GM21529 (cell line): ENCODE results near the gene TSC2.
"Not testable (repeated sequence)": the region's sequence is repeated elsewhere in the genome, so short reads cannot be mapped to it uniquely, and the experiment has no call there.

Experiments
- ATAC-seq: cut with Tn5 transposase; IDR thresholded peaks from one replicate; pipeline ENCODE4 v1.9.1; 2021; ENCODE audit not compliant: unreplicated experiment

TSC2 gene

DNA sequence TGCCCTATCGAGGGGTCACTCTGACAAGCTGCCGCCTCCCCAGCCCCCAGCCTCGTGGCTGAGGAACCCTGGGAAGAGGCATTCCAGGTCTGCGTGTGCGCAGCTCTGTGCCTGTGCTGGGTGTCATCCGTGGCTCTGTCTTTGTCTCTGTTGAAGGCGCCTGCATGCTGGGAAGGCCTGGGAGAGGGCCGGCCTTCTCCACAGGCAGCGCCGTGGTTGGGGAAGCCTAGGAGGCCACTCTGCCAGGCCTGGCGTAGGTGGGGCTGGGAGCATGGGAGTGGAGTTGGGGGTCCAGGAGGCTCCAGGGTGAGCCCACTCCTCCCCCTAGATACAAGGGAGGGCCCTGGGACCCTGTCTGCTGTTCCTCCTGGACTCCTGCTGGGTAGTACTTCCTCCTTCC is 17.7 kb upstream of the TSC2 start:
- ATAC-seq: no peak

DNA sequence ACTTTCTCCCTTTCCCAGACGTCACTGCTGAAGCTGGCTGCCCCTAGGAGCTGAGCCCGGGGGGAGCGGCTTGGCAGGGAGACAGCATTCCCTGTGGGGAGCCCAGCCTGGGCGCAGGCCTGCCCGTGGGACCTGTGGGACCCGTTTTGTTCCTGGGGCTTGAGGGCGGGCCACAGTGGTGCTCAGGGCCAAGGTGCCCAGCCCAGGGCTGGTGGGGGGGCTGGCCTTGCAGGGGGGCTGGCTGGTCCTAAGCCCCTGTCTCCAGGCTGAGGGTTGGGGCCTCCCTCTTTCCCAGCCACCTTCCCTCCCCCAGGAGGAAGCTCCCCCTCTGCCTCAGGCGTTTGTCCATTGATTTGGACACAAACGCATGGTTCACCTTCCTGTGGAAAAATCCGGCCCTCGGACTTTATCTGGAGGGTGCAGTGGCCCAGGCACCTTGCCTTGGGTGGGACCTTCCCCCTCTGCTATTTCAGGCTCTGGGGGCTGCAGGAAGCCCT is 16.7 kb upstream of the TSC2 start:
- no peak for ATAC-seq

DNA sequence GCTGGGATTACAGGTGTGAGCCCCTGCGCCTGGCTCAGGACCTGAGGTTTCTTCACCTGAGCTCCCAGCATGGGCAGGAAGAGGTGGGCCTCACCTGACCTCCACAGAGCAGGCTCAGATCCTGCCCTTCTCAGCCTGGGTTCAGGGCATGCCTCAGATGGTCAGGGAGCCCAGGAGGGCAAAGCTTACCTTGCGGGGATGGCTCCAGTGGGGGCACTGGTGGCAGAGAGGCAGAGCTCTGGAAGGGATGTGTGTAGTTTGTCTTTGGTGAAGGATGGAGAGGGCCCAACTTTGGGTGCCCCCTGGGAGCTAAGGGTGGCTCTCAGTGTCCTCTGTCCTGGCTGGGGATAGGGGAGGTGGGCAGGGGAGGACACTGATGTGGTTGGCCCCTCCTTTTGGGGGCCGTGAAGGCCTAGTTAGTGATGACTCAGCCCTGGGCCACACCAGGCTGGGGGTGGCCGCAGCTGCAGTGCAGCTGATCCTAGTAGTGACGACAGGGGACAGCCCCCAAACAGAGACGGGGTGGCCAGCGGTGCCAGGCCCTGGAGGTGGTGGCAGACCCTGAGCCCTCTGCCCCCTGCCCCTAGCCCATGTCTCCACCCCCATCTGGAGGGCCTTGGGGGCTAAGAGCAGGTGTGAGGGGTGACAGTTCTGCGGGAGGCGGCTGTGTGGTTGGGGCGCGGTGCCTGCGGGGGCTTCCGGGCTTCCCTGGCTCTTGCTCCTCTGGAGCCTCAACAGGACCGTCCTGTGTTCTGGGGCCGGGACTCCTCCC is 15.3 kb upstream of the TSC2 start:
- ATAC-seq: no peak

DNA sequence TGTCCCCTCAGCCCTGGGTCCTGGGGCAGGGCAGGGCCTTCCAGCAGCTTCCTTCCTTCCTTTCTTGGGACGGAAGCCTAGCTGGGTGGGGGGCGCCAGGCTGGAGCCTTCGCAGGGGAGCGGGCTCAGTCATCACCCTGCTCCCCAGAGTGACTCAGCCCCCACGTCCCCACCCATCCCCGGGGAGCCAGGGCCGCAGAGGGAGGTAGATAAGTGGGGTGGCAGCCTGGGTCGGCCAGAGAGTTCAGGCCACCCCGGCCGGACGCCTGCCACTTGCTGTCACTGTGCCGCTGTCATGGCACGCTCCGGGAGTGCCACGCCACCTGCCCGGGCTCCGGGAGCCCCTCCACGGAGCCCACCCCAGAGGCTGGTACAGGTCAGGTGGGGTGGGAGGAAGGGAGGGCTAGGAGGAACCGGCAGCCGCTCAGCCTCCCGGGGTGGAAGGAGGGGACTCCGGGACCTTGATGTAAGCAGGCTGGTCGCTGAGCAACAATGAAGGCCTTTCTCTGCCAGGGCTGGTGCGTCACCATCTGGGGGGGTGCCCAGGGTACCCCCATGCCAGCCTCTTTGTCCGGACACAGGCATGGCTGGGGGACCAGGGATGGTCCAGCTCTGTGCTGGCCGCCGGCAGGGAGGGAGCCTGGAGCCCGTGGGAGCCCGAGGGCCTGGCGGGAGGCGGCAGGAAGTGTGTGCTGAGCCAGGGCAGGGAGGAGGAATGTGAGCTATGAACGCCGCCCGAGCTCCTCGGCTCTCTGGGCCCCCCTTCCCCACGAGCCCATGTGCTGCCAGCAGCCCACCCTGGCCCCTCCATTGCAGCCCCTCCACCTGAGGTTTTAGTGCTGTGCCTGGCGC is 14.5 kb upstream of the TSC2 start:
- no peak for ATAC-seq

DNA sequence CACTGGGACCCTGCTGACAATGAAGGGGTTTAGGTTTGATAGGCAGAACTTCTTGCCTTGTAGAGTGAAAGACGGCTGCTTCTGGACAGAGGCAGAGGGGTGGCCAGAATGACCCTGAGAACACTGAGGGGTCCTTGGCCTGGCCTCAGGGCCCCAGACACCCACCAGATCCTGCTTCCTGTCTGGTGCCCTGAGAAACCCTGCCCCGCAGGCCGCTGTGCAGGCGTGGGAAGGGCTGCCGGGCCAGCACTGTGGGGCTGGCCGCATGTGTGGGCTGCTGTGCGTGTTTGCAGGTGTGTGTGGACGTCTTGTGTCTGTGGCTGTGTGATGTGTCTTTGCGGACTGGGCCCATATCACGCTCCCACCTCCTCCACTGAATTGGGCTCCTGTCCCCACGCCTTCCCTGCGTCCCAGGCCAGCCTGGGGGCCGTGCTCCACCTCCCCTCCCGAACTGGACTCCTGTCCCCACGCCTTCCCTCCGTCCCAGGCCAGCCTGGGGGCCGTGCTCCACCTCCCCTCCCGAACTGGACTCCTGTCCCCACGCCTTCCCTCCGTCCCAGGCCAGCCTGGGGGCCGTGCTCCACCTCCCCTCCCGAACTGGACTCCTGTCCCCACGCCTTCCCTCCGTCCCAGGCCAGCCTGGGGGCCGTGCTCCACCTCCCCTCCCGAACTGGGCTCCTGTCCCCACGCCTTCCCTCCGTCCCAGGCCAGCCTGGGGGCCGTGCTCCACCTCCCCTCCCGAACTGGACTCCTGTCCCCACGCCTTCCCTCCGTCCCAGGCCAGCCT is 13.7 kb upstream of the TSC2 start:
- ATAC-seq: not testable (repeated sequence)

DNA sequence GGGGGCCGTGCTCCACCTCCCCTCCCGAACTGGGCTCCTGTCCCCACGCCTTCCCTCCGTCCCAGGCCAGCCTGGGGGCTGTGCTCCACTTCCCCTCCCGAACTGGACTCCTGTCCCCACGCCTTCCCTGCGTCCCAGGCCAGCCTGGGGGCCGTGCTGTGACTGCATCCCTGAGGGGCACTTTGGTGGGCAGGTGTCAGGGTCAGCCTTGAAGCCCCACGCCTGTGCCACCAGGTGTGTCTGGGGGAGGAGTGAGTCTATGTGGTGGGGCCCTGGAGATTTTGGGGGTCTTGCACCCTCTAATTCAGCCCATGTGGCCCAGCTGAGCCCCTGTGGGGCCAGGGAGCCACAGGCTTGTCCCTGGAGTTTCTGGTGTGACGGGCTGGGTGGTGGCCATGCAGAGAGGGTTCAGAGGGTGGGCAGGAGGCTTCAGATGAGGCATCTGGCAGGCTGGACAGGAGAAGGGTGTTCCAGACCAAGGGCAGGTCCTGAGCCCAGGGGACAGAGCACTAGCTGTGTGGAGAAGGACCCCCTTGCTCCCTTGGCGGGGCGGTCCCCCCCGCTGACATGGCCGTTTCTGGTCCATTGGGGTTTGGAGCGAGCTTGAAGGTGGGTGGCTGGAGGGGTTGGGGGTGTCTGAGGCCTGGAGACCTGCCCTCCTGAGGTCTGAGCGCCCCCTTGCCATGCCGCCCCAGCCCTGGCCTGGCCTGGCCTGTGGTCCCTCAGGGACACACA is 12.9 kb upstream of the TSC2 start:
- no peak for ATAC-seq

DNA sequence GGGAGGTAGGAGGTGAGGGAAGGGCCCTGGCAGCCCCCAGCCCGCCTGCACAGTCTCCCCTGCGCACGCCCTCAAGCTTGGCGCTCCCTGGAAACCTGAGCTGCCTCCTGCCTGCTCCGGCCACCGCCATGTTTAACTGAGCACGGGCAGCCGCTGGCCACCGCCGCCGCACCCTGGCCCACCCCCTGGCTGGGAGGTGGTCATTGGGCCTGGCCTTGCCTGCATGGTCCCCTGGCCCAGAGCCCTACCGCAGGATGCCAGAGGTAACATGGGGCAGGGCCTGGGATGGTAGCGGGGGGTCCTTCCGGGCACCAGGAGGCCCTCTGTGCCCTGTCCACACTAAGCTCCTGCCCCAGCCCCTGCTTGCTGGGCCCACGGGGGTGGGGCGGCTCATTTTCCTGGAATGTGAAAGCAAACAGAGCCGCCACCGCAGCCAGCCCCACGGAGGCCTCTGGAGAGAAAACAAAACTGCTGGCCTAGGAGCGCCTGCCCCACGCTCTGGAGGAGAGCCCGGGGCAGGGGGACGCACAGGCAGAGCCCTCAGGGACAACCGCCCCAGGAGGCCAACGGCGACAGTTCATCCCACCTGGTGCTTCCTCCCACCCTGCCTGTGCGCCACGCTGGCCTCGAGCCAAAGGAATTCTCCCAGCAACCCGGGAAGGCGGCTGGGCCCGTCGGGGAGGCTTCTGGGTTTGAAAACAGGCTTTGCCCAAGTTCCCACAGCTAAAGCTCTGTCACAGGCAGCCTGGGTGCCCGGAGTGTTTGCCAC is 12.2 kb upstream of the TSC2 start:
- ATAC-seq: no peak

DNA sequence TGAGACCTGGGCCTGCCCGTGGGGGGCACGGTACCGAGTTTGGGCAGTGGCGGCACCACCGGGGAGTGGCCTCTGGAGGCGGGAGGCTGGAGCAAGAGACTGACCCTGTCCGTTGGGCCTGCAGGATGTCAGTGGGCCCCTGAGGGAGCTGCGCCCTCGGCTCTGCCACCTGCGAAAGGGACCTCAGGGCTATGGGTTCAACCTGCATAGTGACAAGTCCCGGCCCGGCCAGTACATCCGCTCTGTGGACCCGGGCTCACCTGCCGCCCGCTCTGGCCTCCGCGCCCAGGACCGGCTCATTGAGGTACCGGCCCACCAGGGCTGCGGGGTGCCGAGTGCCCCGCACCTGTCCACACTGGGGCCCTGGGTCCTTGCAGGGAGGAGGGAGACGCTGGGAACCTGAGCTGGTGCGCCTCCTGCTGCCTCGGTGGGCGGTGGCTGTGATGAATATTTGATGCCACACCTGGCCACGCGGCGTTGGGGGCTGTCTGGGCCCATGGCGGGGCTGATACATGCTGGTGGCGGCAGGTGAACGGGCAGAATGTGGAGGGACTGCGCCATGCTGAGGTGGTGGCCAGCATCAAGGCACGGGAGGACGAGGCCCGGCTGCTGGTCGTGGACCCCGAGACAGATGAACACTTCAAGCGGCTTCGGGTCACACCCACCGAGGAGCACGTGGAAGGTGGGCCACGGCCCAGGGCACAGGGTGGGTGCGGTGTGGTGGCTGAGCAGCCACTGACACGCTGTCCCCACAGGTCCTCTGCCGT is 11.4 kb upstream of the TSC2 start:
- ATAC-seq: no peak

DNA sequence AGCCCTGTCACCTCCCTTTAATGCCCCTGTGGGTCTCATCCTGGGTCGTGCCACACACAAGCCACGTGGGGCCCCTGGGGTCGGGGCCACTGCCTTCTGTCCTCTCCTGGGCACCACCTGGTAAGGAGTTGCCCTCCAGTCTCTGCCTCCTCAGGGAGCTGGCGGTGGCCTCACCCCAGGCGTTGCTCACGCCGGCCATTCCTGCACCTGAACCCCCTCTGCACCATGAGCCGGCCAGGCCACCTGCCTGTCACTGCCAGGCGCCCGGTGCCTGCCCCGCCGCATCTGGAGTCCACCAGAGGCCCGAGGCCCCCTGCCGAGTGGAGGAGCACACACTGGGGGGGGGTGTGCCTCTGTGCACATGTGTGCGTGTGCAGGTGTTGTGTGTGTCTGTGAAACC is 10.7 kb upstream of the TSC2 start:
- ATAC-seq: no peak

DNA sequence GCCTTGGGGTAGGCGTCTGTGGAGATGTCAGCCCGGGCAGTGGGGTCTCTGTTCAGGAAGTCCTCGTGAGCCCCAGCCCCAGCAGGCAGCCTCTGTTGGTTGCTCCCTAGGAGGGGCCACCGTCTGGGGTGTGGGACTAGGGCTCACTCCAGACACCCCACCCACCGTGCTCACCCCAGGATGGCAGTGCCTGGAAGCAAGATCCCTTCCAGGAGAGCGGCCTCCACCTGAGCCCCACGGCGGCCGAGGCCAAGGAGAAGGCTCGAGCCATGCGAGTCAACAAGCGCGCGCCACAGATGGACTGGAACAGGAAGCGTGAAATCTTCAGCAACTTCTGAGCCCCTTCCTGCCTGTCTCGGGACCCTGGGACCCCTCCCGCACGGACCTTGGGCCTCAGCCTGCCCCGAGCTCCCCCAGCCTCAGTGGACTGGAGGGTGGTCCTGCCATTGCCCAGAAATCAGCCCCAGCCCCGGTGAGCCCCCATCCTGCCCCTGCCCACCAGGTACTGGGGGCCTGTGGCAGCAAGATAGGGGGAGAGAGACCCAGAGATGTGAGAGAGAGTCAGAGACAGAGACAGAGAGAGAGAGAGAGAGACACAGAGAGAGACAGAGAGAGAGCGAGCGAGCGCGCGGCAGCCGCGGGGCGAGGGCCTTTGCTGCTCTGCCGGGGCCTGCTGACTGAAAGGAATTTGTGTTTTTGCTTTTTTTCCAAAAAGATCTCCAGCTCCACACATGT is 10.0 kb upstream of the TSC2 start:
- no peak for ATAC-seq

DNA sequence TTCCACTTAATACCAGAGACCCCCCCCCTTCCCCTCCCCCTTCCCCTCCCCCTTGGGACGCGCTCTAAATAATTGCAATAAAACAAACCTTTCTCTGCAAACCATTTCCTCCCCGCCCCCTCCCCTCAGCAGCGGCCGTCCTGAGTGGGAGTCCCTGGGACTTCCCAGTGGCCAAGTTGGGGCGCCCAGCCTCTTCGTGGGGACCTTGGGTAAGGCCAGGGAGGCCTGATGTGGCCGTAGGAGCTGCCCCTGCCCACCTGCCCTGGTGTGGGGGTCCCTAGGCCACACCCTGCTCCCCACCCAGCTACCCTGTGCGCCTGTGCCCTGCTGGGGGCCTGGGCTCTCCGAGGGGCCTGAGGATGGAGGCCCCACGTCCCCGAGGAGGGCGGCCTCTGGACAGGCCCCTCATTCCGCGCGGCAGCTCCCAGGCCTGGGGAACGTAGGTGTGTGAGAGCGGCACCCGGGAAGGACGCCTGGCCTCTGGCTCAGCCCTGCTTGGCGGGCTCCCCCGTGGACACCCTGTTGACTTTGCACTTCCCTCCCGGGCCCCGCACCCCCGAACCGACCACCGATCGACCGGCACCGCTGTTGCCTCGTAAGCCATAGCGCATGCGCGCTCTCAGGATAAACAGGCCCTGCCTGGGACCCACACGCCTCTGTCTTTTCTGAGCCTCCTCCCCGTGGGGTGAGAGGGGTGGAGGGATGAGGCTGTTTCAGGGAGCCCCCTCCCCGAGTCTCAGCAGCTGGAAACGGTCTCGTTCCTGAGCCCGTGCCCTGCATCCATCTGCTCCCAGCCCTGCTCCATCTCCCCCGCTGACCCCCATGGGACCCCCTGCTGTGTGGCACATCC is 9.2 kb upstream of the TSC2 start:
- ATAC-seq: no peak

DNA sequence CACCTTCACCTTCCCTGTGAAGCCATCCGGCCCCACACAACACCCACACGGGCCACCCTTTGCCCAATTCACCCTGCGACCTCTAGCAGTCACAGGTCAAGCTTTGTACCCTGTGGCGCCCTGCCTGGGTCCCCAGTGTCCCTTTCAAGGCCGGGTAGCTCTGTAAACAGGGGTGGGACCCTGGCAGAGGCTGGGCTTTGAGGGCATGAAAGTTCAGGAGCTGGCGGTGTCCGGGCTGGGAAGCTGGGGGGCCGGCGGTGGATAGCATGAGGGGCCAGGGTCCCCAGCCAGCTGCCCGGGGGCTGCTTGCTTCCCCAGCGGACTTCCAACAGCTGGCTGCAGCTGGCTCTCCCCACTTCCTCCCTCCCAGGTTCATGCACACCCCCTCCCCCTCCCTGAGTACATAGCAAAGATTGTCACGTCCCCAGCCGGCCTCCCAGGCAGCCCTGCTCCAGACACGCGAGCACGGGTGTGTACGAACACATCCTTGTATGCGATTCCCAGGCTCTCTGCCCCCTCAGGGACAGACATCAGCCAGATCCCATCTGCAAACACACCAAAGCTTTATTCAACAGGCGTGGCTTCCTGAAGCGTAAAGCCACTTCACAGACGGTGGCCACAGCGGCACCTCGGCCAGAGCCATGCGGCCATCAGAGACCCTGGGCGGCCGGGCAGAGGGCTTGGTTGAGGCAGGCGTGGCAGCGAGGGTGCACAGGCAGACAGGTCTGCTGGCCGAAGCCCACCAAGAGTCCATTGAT is 8.3 kb upstream of the TSC2 start:
- ATAC-seq: no peak

DNA sequence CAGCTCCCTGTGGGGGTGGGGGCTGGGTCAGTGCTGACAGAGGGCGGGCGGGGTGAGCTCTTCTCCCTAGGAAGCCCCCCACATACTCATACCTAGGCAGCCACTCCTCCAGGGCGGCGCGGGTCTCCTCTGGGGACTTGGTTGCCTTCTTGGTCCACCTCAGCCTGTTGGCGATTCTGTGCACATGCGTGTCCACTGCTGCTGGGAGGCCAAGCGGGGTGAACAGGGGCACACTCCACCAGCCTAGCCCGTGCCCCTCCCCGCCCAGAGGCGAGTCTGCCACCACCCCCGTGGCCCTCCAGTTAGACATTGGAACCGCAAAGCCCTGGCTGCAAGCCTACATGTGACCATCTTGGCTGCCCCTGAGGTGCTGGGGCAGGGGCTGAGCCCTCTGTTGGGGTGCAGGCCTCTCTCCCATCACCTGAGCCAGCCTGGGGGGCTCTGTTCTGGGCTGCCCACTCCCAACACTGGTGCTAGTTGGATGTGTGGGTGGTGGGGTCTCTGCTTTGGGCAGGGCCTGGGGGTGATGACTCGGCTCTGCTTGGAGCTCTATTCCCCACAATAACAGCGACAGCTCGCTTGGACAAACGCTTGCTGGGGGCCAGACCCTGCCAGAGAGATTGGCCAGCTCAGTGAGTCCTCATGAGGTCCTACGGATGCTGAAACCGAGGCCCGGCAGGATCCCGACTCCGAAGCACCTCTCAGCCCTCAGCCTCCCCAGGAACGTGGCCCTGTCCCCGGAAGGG is 7.6 kb upstream of the TSC2 start:
- no peak for ATAC-seq

DNA sequence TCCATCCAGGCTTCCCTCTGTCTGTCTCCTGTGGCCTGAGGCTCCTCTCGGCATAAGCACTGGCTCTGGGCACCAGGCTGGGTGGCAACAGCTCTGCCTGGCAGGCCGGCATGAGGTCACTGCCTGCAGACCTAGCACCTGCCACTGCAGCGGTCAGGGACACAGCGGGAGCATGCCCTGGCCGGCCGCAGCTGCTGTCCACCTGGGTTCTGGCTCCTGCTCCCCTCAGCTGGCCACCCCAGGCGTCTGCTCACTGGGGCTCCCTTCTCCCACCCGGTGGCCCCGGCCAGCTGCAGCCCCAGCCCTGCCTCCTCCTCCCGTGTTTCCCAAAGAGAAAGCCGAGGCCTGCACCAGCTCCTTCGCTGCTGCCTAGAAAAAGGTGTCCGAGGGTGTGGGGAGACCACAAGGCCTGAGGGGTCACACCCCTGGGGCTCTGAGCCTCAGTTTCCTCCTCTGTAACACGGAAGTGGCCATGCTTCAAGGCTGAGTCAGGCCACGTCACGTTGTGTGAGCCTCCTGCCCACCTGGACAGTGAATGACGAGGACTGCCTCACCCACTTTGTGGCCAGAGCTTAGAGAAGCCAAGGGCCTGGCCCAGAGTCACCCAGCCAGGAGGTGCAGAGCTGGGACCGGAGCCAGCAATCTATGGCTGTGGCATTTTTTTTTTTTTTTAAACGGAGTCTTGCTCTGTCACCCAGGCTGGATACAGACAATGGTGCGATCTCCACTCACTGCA is 6.8 kb upstream of the TSC2 start:
- no peak for ATAC-seq

DNA sequence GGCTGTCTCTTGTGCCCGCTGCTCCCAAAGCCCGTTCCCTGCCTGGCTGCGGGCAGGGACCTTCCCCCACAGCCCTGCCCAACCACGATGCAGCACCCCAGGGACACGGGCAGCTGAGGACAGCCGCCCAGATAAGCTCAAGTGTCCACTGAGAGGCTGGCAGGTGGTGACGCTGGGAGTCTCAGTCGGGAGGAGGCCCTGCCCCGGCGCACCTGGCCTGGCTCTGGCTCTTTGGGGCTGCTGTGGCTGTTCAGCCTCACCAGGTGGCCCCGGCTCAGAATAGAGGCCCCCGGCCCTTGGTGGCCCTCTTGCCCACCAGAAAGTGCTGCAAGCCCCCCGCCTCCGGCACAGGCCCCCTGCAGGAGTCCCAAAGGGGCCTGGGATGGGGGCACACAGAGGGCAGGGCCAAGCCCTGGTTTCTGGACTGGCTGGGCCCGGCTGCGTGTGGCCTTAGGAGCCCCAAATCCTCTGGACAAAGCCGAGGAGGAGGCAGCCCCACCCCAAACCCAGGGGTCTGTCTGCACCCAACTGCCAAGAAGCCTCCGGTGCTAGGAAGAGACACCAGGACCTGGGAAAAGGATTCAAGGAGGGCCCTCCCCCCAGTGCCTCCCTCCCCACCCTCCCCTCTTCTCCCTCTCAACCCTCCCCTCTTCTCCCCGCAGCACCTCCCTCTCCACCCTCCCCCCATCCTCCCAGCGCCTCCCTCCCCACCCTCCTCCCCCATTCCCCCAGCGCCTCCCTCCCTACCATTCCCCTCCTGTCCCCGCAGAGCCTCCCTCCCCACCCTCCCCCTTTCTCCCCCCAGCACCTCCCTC is 5.4 kb upstream of the TSC2 start:
- ATAC-seq: no peak
